Measurements from ENCODE around the gene LIFR.

DNA sequence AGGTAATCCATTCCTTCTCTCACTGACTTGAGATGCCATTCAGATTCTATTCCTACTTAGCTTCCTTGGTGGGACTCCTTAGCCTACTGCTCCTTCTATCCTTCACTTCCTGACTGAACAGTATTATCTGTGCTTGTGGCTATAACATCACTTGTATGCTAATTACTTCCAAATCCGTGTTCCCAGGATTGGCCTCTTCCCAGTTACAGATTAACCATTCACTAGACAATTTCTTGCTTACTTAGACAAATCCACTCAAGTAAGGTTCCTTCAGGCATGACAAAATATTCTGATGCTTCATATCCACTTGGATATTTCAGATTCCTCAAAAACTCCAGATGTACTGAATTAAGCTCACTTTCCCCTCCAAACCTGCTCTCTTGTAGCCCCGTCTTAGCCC lies 18.3 kb downstream of the LIFR start:
- no peak for TF ChIP-seq POLR2AphosphoS5 (IDR thresholded peaks at IDR 0.05)
- TF ChIP-seq, protein P1, sequence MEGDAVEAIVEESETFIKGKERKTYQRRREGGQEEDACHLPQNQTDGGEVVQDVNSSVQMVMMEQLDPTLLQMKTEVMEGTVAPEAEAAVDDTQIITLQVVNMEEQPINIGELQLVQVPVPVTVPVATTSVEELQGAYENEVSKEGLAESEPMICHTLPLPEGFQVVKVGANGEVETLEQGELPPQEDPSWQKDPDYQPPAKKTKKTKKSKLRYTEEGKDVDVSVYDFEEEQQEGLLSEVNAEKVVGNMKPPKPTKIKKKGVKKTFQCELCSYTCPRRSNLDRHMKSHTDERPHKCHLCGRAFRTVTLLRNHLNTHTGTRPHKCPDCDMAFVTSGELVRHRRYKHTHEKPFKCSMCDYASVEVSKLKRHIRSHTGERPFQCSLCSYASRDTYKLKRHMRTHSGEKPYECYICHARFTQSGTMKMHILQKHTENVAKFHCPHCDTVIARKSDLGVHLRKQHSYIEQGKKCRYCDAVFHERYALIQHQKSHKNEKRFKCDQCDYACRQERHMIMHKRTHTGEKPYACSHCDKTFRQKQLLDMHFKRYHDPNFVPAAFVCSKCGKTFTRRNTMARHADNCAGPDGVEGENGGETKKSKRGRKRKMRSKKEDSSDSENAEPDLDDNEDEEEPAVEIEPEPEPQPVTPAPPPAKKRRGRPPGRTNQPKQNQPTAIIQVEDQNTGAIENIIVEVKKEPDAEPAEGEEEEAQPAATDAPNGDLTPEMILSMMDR (IDR thresholded peaks at IDR 0.05; ENCODE audit: poor library complexity, severe bottlenecking), result no peak
- no peak for TF ChIP-seq EP300 (conservative IDR thresholded peaks at IDR 0.05; ENCODE audit: poor library complexity, severe bottlenecking)

All from neural cell (in vitro differentiated cells).